ENCODE data around the gene SLC9A3. TPM values are rescaled to one million over a fixed set of nuclear protein-coding genes. Genes with fewer than 3 reads are reported as not detected.

SLC9A3 gene
- total RNA-seq, 4 donors from 2014 or later, result 1.7 to 4.5 (median 2.9) TPM

DNA sequence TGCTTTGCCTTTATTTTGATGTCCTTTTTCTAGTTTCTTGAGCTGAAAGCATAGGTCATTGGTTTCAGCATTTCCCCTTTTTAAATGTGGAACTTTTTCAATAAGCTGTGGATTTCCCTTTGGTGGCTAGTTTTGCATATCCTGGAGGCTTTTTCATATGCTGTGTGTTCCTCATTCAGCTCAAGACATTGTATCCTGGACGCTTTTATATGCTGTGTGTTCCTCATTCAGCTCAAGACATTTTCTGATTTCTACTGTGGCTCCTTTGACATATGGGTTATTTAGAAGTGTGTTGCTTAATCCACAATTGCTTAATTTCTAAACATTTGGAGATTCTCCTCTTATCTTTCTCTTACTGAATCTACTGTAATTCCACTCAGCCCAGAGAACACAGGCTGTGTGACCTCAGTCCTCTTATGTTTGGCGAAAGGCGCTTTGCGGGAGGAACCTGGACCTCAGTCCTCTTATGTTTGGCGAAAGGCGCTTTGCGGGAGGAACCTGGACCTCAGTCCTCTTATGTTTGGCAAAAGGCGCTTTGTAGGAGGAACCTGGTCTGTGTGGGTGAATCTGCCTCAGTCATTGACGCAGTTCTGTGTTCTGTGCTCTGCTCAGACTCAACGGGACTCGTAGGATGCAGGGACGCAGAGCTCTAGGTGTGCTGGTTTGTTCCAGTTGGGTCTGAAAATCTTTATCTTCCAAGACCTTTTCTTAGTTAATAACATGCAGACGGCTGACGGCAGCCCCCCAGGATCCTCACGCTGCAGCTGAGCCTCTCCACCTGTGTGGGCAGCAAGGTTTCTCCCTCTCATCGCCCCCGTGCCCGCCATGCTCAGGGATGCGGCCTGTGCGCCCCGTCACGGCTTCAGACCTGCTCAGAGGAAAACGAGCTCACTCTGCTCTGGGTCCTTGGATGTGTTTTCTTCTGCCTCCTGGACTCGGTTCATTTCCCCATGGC, 6.0 kb upstream of the SLC9A3 start:
- H3K36me3 ChIP-seq, result no peaks in the 10 kb centered on the region
- H3K4me1 ChIP-seq, result no peaks in the 10 kb centered on the region
- ATAC-seq (no peak), DNase-seq (no peak)
- peaks cover 69 to 87% (median 80%) of the 10 kb centered on the region in 3 donors for H3K27me3 ChIP-seq
- no peak overlapping the region for H3K4me3 ChIP-seq
- H3K9me3 ChIP-seq, result no peaks in the 10 kb centered on the region
- intact Hi-C loops (cut with DNase I; ENCODE audit: low total_unique reads) (no loop called here), in situ Hi-C loops (cut with MboI; ENCODE audit: low sequenced_read_pairs in 4 of 4) (no loop called here)
- H3K27ac ChIP-seq, result no peak overlapping the region
- no peak for TF ChIP-seq POLR2A (IDR thresholded peaks at IDR 0.05)
- TF ChIP-seq, protein P1, sequence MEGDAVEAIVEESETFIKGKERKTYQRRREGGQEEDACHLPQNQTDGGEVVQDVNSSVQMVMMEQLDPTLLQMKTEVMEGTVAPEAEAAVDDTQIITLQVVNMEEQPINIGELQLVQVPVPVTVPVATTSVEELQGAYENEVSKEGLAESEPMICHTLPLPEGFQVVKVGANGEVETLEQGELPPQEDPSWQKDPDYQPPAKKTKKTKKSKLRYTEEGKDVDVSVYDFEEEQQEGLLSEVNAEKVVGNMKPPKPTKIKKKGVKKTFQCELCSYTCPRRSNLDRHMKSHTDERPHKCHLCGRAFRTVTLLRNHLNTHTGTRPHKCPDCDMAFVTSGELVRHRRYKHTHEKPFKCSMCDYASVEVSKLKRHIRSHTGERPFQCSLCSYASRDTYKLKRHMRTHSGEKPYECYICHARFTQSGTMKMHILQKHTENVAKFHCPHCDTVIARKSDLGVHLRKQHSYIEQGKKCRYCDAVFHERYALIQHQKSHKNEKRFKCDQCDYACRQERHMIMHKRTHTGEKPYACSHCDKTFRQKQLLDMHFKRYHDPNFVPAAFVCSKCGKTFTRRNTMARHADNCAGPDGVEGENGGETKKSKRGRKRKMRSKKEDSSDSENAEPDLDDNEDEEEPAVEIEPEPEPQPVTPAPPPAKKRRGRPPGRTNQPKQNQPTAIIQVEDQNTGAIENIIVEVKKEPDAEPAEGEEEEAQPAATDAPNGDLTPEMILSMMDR (IDR thresholded peaks at IDR 0.05 in 4 of 5, conservative IDR thresholded peaks at IDR 0.05 in 1 of 5), result no peak

DNA sequence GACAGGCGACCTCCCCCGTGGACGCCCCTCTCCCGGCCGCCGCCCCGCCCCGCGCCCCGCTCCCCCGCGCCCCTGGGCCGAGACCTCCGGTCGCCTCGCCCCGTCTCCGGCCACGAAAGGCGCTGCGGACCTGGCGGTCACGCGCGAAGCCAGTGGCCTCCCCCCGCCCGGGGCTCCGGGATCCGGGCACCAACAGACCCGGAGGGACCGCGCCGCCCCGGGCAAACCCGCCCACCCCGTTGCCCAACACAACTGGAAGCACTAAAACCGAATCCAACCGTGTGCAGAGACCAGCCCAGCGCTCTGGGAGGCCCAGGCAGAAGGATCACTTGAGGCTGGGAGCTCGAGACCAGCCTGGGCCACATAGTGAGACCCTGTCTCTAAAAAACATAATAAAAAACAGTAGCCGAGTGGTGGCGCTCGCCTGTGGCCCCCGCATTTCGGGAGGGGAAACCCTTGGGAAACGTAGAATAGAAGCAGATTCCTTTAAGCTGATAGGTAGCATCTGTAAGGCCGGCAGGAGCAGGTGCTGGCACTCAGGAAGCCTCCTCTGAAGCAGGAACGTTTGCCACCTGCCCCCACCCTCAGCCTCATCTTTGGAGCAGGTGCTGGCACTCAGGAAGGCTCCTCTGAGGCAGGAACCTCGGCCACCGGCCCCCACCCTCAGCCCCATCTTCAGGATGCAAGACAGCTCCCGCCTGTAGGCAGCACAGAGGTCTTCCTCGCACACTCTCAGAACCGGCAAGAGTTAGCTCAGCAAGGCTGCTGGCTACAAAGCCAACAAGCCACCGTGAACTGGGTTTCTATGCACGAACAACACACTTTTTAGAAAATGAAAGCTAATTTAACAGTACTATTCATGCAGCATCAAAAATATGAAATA, 4.6 kb upstream of the SLC9A3 start:
- intact Hi-C loops (cut with DNase I; ENCODE audit: low total_unique reads), result no loop called here
- in situ Hi-C loops (cut with MboI; ENCODE audit: low sequenced_read_pairs in 4 of 4), result no loop called here
- H3K36me3 ChIP-seq, result no peaks in the 10 kb centered on the region
- no peaks in the 10 kb centered on the region for H3K4me1 ChIP-seq
- H3K9me3 ChIP-seq, result no peaks in the 10 kb centered on the region
- peaks cover 70 to 81% (median 77%) of the 10 kb centered on the region in 3 donors for H3K27me3 ChIP-seq
- TF ChIP-seq POLR2A (IDR thresholded peaks at IDR 0.05), result no peak
- TF ChIP-seq, protein P1 (IDR thresholded peaks at IDR 0.05 in 4 of 5, conservative IDR thresholded peaks at IDR 0.05 in 1 of 5), result no peak
- ATAC-seq, result no peak
- H3K4me3 ChIP-seq, result no peak overlapping the region
- no peak overlapping the region for H3K27ac ChIP-seq
- no peak for DNase-seq

DNA sequence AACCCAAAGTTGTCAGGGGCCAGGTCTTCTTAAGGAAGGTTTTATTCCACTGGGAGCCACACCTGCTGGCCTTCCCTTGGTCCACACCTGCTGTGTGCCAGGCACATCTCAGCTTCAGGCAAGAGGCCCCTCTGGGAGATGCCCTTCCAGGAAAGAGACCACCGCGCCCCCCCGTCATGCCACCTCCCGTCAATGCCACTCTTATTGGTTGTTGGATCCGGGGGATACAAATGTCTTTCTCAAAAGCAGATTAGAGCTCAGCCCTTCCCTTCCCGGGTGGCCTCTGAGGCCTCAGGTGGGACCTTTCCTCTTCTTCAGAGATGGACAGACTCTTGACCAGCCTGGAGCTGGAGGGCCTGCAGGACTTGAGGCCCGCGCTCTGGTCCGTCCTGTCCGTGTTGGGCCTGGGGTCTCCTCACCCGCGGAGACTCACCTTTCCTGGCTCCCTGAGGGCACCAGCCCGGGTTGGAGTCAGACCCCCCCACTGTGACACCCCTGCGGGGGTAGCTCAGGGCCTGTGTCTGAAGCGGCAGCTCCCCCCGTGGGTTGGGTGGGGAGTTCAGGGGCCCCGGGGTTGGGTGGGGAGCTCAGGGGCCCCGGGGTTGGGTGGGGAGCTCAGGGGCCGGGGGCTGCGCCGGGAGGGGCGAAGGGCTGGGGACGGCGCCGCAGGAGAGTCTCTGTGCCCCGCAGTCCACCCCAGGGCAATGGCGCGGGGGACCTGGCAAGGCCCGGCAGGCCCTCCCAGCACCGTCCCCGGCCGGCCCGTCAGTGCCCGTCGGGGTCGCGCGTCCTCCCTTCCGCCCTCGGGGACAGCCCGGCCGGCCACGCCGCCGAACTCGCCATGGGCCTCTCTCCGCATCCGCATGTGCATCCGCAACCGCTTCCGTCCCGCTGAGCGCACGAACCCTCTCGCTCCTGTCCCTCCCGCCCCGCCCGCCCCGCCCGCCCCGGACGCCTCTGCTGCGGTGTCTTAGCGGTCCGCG, 3.7 kb upstream of the SLC9A3 start:
- intact Hi-C loops (cut with DNase I; ENCODE audit: low total_unique reads), result no loop called here
- H3K27me3 ChIP-seq, result peaks cover 67 to 78% (median 77%) of the 10 kb centered on the region in 3 donors
- no peaks in the 10 kb centered on the region for H3K36me3 ChIP-seq
- in situ Hi-C loops (cut with MboI; ENCODE audit: low sequenced_read_pairs in 4 of 4), result no loop called here
- ATAC-seq (no peak), DNase-seq (no peak)
- TF ChIP-seq, protein P1 (IDR thresholded peaks at IDR 0.05 in 4 of 5, conservative IDR thresholded peaks at IDR 0.05 in 1 of 5), result no peak
- no peak for TF ChIP-seq POLR2A (IDR thresholded peaks at IDR 0.05)
- no peak overlapping the region for H3K27ac ChIP-seq
- no peaks in the 10 kb centered on the region for H3K4me1 ChIP-seq
- H3K9me3 ChIP-seq, result no peaks in the 10 kb centered on the region
- no peak overlapping the region for H3K4me3 ChIP-seq

DNA sequence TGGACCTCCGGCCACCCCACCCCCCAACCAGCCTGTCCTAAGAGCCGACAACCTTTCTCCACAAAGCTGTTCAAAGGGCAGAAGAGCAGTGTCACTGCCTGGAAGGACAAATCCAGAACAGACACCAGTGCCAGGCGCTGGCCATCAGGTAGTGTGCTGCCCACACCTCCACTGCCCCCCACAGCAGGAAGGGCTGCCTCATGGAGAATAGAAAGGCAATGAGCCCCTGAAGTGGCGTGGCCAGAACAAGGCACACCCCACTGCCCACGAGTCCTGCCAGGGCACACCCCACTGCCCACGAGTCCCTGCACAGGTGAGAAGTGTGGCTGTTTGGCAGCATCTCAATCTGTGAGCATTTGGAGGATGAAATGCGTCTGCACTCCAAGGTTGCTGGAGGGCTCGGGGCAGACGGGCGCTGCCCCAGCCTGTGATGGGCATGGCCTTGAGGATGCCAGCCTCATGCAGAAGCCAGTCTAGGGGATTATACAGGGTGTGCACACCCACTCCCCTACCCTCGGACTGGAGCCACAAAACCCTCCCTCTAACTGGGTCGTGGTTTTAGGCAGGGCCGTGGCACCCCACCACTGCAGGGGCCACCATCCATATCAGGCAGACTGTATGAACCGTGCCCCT, 2.3 kb upstream of the SLC9A3 start:
- Histone ChIP-seq H3K4me1 (no peaks in the 10 kb centered on the region), H3K27ac (no peak overlapping the region), H3K27me3 (peaks cover 61 to 75% (median 69%) of the 10 kb centered on the region in 3 donors), H3K9me3 (no peaks in the 10 kb centered on the region), H3K36me3 (no peaks in the 10 kb centered on the region), H3K4me3 (no peak overlapping the region)
- DNase-seq (no peak), ATAC-seq (no peak)
- intact Hi-C loops (cut with DNase I; ENCODE audit: low total_unique reads), result no loop called here
- TF ChIP-seq POLR2A (IDR thresholded peaks at IDR 0.05), result no peak
- TF ChIP-seq, protein P1 (IDR thresholded peaks at IDR 0.05 in 4 of 5, conservative IDR thresholded peaks at IDR 0.05 in 1 of 5), result no peak
- in situ Hi-C loops (cut with MboI; ENCODE audit: low sequenced_read_pairs in 4 of 4), result no loop called here

All from gastrocnemius medialis (tissue), 4 donors.